H9 (cell line): ENCODE data around the gene ACTN2. TPM values are rescaled to one million over a fixed set of nuclear protein-coding genes. Genes with fewer than 3 reads are reported as not detected.

Experiments used
- DNase-seq: peaks from one replicate; pipeline ENCODE4 v3.0.0-alpha.2; 2017
- H2AFZ ChIP-seq: one replicate; pipeline ENCODE4 v1.6.1; 2013; ENCODE audit warnings: mild to moderate bottlenecking, low read length, control low read depth, moderate library complexity
- H2AK5ac ChIP-seq: 2 replicates; pipeline ENCODE4 v1.6.1; 2013; ENCODE audit warnings: low read length, control low read depth, mixed read lengths; ENCODE audit not compliant: insufficient read length
- H2BK120ac ChIP-seq: one replicate; pipeline ENCODE4 v1.6.1; 2013; ENCODE audit warnings: low read depth, mild to moderate bottlenecking, low read length, control low read depth, inconsistent platforms; ENCODE audit not compliant: poor library complexity, severe bottlenecking
- H2BK12ac ChIP-seq: 2 replicates; pipeline ENCODE4 v1.6.1; 2013; ENCODE audit warnings: low read length, control low read depth, mixed read lengths, low read depth; ENCODE audit not compliant: insufficient read length
- H2BK15ac ChIP-seq: 2 replicates; pipeline ENCODE4 v1.6.1; 2013; ENCODE audit warnings: low read depth, low read length, control low read depth
- H2BK20ac ChIP-seq: one replicate; pipeline ENCODE4 v1.6.1; 2013; ENCODE audit warnings: low read depth, mild to moderate bottlenecking, low read length, control low read depth, inconsistent platforms; ENCODE audit not compliant: poor library complexity, severe bottlenecking
- H2BK5ac ChIP-seq: 2 replicates; pipeline ENCODE4 v1.6.1; 2013; ENCODE audit warnings: low read length, control low read depth, mixed read lengths; ENCODE audit not compliant: insufficient read length
- H3K14ac ChIP-seq: 2 replicates; pipeline ENCODE4 v1.6.1; 2013; ENCODE audit warnings: low read length, control low read depth; ENCODE audit not compliant: insufficient read depth
- H3K18ac ChIP-seq: 2 replicates; pipeline ENCODE4 v1.6.1; 2013; ENCODE audit warnings: low read depth, mild to moderate bottlenecking, mixed read lengths, low read length, control low read depth; ENCODE audit not compliant: insufficient read length
- H3K23ac ChIP-seq: 2 replicates; pipeline ENCODE4 v1.6.1; 2013; ENCODE audit warnings: low read length, control low read depth, mixed read lengths, low read depth; ENCODE audit not compliant: insufficient read length
- H3K23me2 ChIP-seq: 2 replicates; pipeline ENCODE4 v1.6.1; 2013; ENCODE audit warnings: low read depth, mild to moderate bottlenecking, mixed read lengths, low read length, control low read depth; ENCODE audit not compliant: insufficient read length, poor library complexity, severe bottlenecking
- H3K27ac ChIP-seq: 2 replicates; pipeline ENCODE4 v1.5.1; 2013; ENCODE audit warnings: low read length, control low read depth, mixed read lengths, low read depth; ENCODE audit not compliant: insufficient read length
- H3K27me3 ChIP-seq: 2 replicates; pipeline ENCODE4 v1.6.1; 2013; ENCODE audit warnings: low read length, control low read depth, inconsistent platforms; ENCODE audit not compliant: insufficient read depth
- H3K4ac ChIP-seq: 2 replicates; pipeline ENCODE4 v1.6.1; 2013; ENCODE audit warnings: low read depth, mild to moderate bottlenecking, control low read depth, inconsistent platforms, low read length, moderate library complexity
- H3K4me1 ChIP-seq: 2 replicates; pipeline ENCODE4 v1.6.1; 2013; ENCODE audit warnings: low read length, control low read depth, inconsistent platforms; ENCODE audit not compliant: insufficient read depth
- H3K4me2 ChIP-seq: 2 replicates; pipeline ENCODE4 v1.6.1; 2013; ENCODE audit warnings: low read length, control low read depth, mixed read lengths; ENCODE audit not compliant: insufficient read length, insufficient read depth
- H3K56ac ChIP-seq: 2 replicates; pipeline ENCODE4 v1.6.1; 2013; ENCODE audit warnings: low read depth, mild to moderate bottlenecking, mixed read lengths, low read length, control low read depth; ENCODE audit not compliant: insufficient read length
- H3K79me1 ChIP-seq: 2 replicates; pipeline ENCODE4 v1.6.1; 2013; ENCODE audit warnings: low read depth, mild to moderate bottlenecking, moderate library complexity, low read length, control low read depth, inconsistent platforms; ENCODE audit not compliant: insufficient read depth, poor library complexity, severe bottlenecking
- H3K79me2 ChIP-seq: 2 replicates; pipeline ENCODE4 v1.6.1; 2013; ENCODE audit warnings: low read length, control low read depth, inconsistent platforms; ENCODE audit not compliant: insufficient read depth
- H3K9ac ChIP-seq: 2 replicates; pipeline ENCODE4 v1.6.1; 2013; ENCODE audit warnings: low read length, control low read depth, mixed read lengths; ENCODE audit not compliant: insufficient read length; ENCODE audit errors: extremely low read depth
- H3K9me3 ChIP-seq: one replicate; pipeline ENCODE4 v1.6.1; 2013; ENCODE audit warnings: low read depth, low read length, inconsistent platforms; ENCODE audit not compliant: control insufficient read depth
- H3T11ph ChIP-seq: one replicate; pipeline ENCODE4 v1.6.1; 2013; ENCODE audit warnings: mild to moderate bottlenecking, low read length, control low read depth, inconsistent platforms
- H4K20me1 ChIP-seq: one replicate; pipeline ENCODE4 v1.6.1; 2013; ENCODE audit not compliant: control insufficient read depth, insufficient read length, insufficient read depth
- H4K5ac ChIP-seq: 2 replicates; pipeline ENCODE4 v1.6.1; 2013; ENCODE audit warnings: low read depth, mild to moderate bottlenecking, mixed read lengths, low read length, control low read depth; ENCODE audit not compliant: insufficient read length
- H4K8ac ChIP-seq: replicated peaks from 2 replicates; pipeline ENCODE4 v1.6.1; 2013; ENCODE audit warnings: low read length, control low read depth, mixed read lengths, low read depth; ENCODE audit not compliant: insufficient read length
- H4K91ac ChIP-seq: 2 replicates; pipeline ENCODE4 v1.6.1; 2013; ENCODE audit warnings: low read depth, mild to moderate bottlenecking, moderate library complexity, mixed read lengths, low read length, control low read depth; ENCODE audit not compliant: insufficient read length
- H3K27ac Mint-ChIP-seq, 3 experiments: 2 replicates in 2 of 3; 3 replicates in 1 of 3; pipeline ENCODE4 v1.8.0; 2020 to 2021; ENCODE audit warnings: mixed read lengths in 3 of 3, mild to moderate bottlenecking in 1 of 3, moderate library complexity in 1 of 3
- H3K27me3 Mint-ChIP-seq: 2 replicates; pipeline ENCODE4 v1.8.0; 2021; ENCODE audit warnings: low read depth, mild to moderate bottlenecking, moderate library complexity, mixed read lengths
- H3K36me3 Mint-ChIP-seq, 3 experiments: 2 replicates in 2 of 3; 3 replicates in 1 of 3; pipeline ENCODE4 v1.8.0; 2020 to 2021; ENCODE audit warnings: low read depth in 3 of 3, mixed read lengths in 3 of 3; ENCODE audit not compliant: insufficient read depth in 1 of 3
- H3K4me1 Mint-ChIP-seq, 2 experiments: 2 replicates each; pipeline ENCODE4 v1.8.0; 2020; ENCODE audit warnings: mixed read lengths in 2 of 2
- H3K4me3 Mint-ChIP-seq, 2 experiments: 2 replicates in 1 of 2; 3 replicates in 1 of 2; pipeline ENCODE4 v1.8.0; 2020 to 2021; ENCODE audit warnings: mild to moderate bottlenecking in 2 of 2, mixed read lengths in 2 of 2, moderate library complexity in 1 of 2
- H3K9me3 Mint-ChIP-seq, 2 experiments: 2 replicates in 1 of 2; 3 replicates in 1 of 2; pipeline ENCODE4 v1.8.0; 2020; ENCODE audit warnings: mild to moderate bottlenecking in 2 of 2, mixed read lengths in 2 of 2, moderate library complexity in 1 of 2
- WGBS: extraction: QIAGEN DNeasy Blood & Tissue Kit; methylation state at CpG from one replicate; pipeline ENCODE4 v1.1.7; 2013; ENCODE audit warnings: missing lambda C conversion rate, low lambda C conversion rate, mixed read lengths; ENCODE audit not compliant: insufficient read length; ENCODE audit errors: extremely low coverage; 5-methylcytosine and 5-hydroxymethylcytosine counted together
- total RNA-seq: library from RNA; stranded (reverse); gene quantifications from 2 replicates; pipeline ENCODE4 v1.2.1, GENCODE V29; 2021
- TF ChIP-seq, protein P1 (sequence below): fragments of 200-600 bp; sonication (generic); conservative IDR thresholded peaks from 3 replicates; pipeline ENCODE4 v1.8.0; 2021; ENCODE audit warnings: antibody characterized with exemption, mild to moderate bottlenecking

Gene ACTN2
- total RNA-seq, 1 experiment from 2014 or later = 2.3 TPM

DNA sequence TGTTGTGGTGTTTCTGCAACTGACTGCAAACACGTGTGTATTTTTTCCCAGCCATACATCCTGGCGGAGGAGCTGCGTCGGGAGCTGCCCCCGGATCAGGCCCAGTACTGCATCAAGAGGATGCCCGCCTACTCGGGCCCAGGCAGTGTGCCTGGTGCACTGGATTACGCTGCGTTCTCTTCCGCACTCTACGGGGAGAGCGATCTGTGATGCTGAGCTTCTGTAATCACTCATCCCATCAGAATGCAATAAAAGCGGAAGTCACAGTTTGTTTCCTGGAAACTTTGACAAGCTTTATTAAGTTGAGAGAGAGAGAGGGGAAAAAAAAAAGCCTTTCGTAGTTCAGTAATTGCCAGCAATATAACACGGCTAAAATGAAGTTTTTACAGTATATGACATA is 76.1 kb downstream of the ACTN2 start:
- Histone ChIP-seq H2AK5ac (no peak overlapping the region), H2BK120ac (no peak overlapping the region), H2BK15ac (no peak overlapping the region), H3K23me2 (no peaks in the 10 kb centered on the region), H4K20me1 (no peaks in the 10 kb centered on the region), H3K4ac (no peak overlapping the region), H2BK20ac (no peak overlapping the region), H3T11ph (no peak overlapping the region), H3K79me2 (no peaks in the 10 kb centered on the region), H3K23ac (no peak overlapping the region), H3K56ac (no peak overlapping the region), H3K4me2 (no peak overlapping the region), H2BK12ac (no peak overlapping the region), H3K4me1 (no peaks in the 10 kb centered on the region), H4K5ac (no peak overlapping the region), H3K27me3 (no peaks in the 10 kb centered on the region), H3K14ac (no peak overlapping the region), H3K9me3 (no peaks in the 10 kb centered on the region), H4K91ac (no peak overlapping the region), H2AFZ (no peak overlapping the region), H2BK5ac (no peak overlapping the region), H3K9ac (no peak overlapping the region), H3K79me1 (no peaks in the 10 kb centered on the region), H4K8ac (no peak overlapping the region), H3K18ac (no peak overlapping the region), H3K27ac (no peak overlapping the region)
- no peaks in the 10 kb centered on the region for H3K9me3 Mint-ChIP-seq
- H3K4me1 Mint-ChIP-seq = peaks cover 2% of the 10 kb centered on the region in 2 experiments; a peak in 3 of 4 replicates
- no peak overlapping the region for H3K27ac Mint-ChIP-seq
- H3K4me3 Mint-ChIP-seq = no peak overlapping the region
- no CpG with 5 or more reads among the region's 15 CpGs for WGBS
- peaks cover 0 to 4% (median 0%) of the 10 kb centered on the region in 3 experiments; a peak in 3 of 7 replicates for H3K36me3 Mint-ChIP-seq
- DNase-seq = no peak
- TF ChIP-seq, protein P1, sequence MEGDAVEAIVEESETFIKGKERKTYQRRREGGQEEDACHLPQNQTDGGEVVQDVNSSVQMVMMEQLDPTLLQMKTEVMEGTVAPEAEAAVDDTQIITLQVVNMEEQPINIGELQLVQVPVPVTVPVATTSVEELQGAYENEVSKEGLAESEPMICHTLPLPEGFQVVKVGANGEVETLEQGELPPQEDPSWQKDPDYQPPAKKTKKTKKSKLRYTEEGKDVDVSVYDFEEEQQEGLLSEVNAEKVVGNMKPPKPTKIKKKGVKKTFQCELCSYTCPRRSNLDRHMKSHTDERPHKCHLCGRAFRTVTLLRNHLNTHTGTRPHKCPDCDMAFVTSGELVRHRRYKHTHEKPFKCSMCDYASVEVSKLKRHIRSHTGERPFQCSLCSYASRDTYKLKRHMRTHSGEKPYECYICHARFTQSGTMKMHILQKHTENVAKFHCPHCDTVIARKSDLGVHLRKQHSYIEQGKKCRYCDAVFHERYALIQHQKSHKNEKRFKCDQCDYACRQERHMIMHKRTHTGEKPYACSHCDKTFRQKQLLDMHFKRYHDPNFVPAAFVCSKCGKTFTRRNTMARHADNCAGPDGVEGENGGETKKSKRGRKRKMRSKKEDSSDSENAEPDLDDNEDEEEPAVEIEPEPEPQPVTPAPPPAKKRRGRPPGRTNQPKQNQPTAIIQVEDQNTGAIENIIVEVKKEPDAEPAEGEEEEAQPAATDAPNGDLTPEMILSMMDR = no peak
- no peaks in the 10 kb centered on the region for H3K27me3 Mint-ChIP-seq
